Caco-2 (cell line): ENCODE data around the gene BPIFB1. TPM values are rescaled to one million over a fixed set of nuclear protein-coding genes. Genes with fewer than 3 reads are reported as not detected.

ENCODE experiments used
- BruUV-seq: library from RNA; stranded (reverse); fragments of 400-500 nt; replicated peaks from 2 replicates; lab custom pipeline; 2021; lab: Mats Ljungman, UMichigan
- CTCF ChIA-PET: fragments of 300-600 bp; sonication (Branson Sonifier 250); formaldehyde crosslinking; loops from one replicate; lab custom pipeline; 2022; ENCODE audit warnings: antibody characterized with exemption; lab: Charles Lee
- POLR2A ChIA-PET: fragments of 300-600 bp; sonication (Branson Sonifier 250); formaldehyde crosslinking; loops from one replicate; lab custom pipeline; 2022; ENCODE audit warnings: antibody characterized with exemption; lab: Charles Lee
- DNase-seq, 2 experiments: peaks; one replicate each; pipeline versions ENCODE4 v3.0.0 to v3.0.0-alpha.2; 2020 to 2022
- H3K27me3 ChIP-seq: replicated peaks from 2 replicates; pipeline ENCODE4 v1.6.0; 2011; ENCODE audit warnings: low read length; ENCODE audit not compliant: control insufficient read depth, insufficient read depth
- H3K36me3 ChIP-seq: 2 replicates; pipeline ENCODE4 v1.5.1; 2011; ENCODE audit warnings: low read length; ENCODE audit not compliant: control insufficient read depth, insufficient read depth
- H3K4me1 ChIP-seq: fragments of 250-450 bp; sonication (Bioruptor Pico); 2 replicates; pipeline ENCODE4 v1.5.1; 2020; ENCODE audit warnings: mild to moderate bottlenecking
- H3K4me3 ChIP-seq: 2 replicates; pipeline ENCODE4 v1.5.1; 2011; ENCODE audit warnings: low read depth, mild to moderate bottlenecking, control low read depth, low read length
- H3K9me3 ChIP-seq: fragments of 250-450 bp; sonication (Bioruptor Pico); 2 replicates; pipeline ENCODE4 v1.5.1; 2020; ENCODE audit warnings: mild to moderate bottlenecking, moderate library complexity
- H3K27ac Mint-ChIP-seq: one replicate; pipeline ENCODE4 v1.8.0; 2022; ENCODE audit warnings: mixed read lengths; ENCODE audit not compliant: unreplicated experiment
- H3K27me3 Mint-ChIP-seq: one replicate; pipeline ENCODE4 v1.8.0; 2022; ENCODE audit warnings: mixed read lengths; ENCODE audit not compliant: insufficient read depth, unreplicated experiment
- H3K36me3 Mint-ChIP-seq: one replicate; pipeline ENCODE4 v1.8.0; 2022; ENCODE audit warnings: mild to moderate bottlenecking, mixed read lengths; ENCODE audit not compliant: insufficient read depth, unreplicated experiment
- H3K4me1 Mint-ChIP-seq: one replicate; pipeline ENCODE4 v1.8.0; 2022; ENCODE audit warnings: low read depth, mixed read lengths; ENCODE audit not compliant: unreplicated experiment
- H3K4me3 Mint-ChIP-seq: one replicate; pipeline ENCODE4 v1.8.0; 2022; ENCODE audit warnings: mild to moderate bottlenecking, moderate library complexity, mixed read lengths; ENCODE audit not compliant: unreplicated experiment
- H3K9me3 Mint-ChIP-seq: one replicate; pipeline ENCODE4 v1.8.0; 2022; ENCODE audit warnings: mixed read lengths; ENCODE audit not compliant: unreplicated experiment
- CTCF ChIP-seq, 2 experiments: fragments of 200-600 bp in 1 of 2; IDR thresholded peaks; 1 replicate in 1 of 2; 2 replicates in 1 of 2; pipeline versions ENCODE4 v1.5.1 to v1.8.0; 2011 to 2022; ENCODE audit warnings: antibody characterized with exemption in 1 of 2, control low read depth in 1 of 2, inconsistent platforms in 1 of 2, low read depth in 1 of 2, low read length in 1 of 2, mild to moderate bottlenecking in 1 of 2, moderate library complexity in 1 of 2; ENCODE audit not compliant: insufficient read depth in 1 of 2, severe bottlenecking in 1 of 2, unreplicated experiment in 1 of 2
- intact Hi-C: fragments of 100-400 bp; cut with micrococcal nuclease; formaldehyde crosslinking; loops from one replicate; pipeline ENCODE4 v1.10.0; 2022; ENCODE audit not compliant: unreplicated experiment
- total RNA-seq: library from RNA; stranded (reverse); gene quantifications from 2 replicates; pipeline ENCODE4 v1.2.3, GENCODE V29; 2022

BPIFB1 gene
- total RNA-seq, 1 experiment from 2014 or later: not detected

- no peaks in the 10 kb centered on the region for H3K4me1 Mint-ChIP-seq
- peak; percentile 70 to 80 for DNase-seq
- Histone ChIP-seq H3K9me3 (peaks cover 4% of the 10 kb centered on the region; the same call in 1 of the 2 replicates), H3K4me3 (no peak overlapping the region), H3K27me3 (peaks cover 2% of the 10 kb centered on the region; the same call in 1 of the 2 replicates), H3K36me3 (no peaks in the 10 kb centered on the region), H3K4me1 (no peaks in the 10 kb centered on the region)
- peaks cover 11% of the 10 kb centered on the region for H3K27me3 Mint-ChIP-seq
- no peaks in the 10 kb centered on the region for H3K36me3 Mint-ChIP-seq
- CTCF ChIA-PET: interaction anchor here (0.5 to 1.4 kb wide), 22 partner anchors 9 to 1531 kb away, joined by 3 to 9 read pairs (median 4); partner anchors contain the start of gene BPIFB1
- no peaks in the 10 kb centered on the region for H3K9me3 Mint-ChIP-seq
- intact Hi-C loops: loop anchor here (1.0 kb wide), 2 partner anchors 31 to 37 kb away; no protein-coding TSS in a partner anchor
- peak; percentile 80 to 98 for TF ChIP-seq CTCF (IDR thresholded peaks at IDR 0.05; ENCODE audit: insufficient read depth in 1 of 2, low read depth in 1 of 2, low read length in 1 of 2, severe bottlenecking in 1 of 2, unreplicated experiment in 1 of 2)
- no TSS peak for BruUV-seq
- no peak overlapping the region for H3K4me3 Mint-ChIP-seq
- POLR2A ChIA-PET: no interaction called here
- no peak overlapping the region for H3K27ac Mint-ChIP-seq
Measured at GRCh38 chr20:33262658-33263065, 20.4 kb upstream of the BPIFB1 start.

- Mint-ChIP-seq H3K9me3 (no peaks in the 10 kb centered on the region), H3K4me1 (no peaks in the 10 kb centered on the region), H3K36me3 (no peaks in the 10 kb centered on the region), H3K27ac (no peak overlapping the region), H3K4me3 (no peak overlapping the region), H3K27me3 (peaks cover 11% of the 10 kb centered on the region)
- peaks cover 4% of the 10 kb centered on the region; the same call in 1 of the 2 replicates for H3K9me3 ChIP-seq
- intact Hi-C loops: no loop called here
- H3K4me3 ChIP-seq: no peak overlapping the region
- H3K27me3 ChIP-seq: peaks cover 2% of the 10 kb centered on the region; the same call in 1 of the 2 replicates
- H3K4me1 ChIP-seq: no peaks in the 10 kb centered on the region
- no TSS peak for BruUV-seq
- H3K36me3 ChIP-seq: no peaks in the 10 kb centered on the region
- ChIA-PET CTCF (no interaction called here), POLR2A (no interaction called here)
- DNase-seq: no peak
- TF ChIP-seq CTCF (IDR thresholded peaks at IDR 0.05; ENCODE audit: insufficient read depth in 1 of 2, low read depth in 1 of 2, low read length in 1 of 2, severe bottlenecking in 1 of 2, unreplicated experiment in 1 of 2): no peak
Measured at GRCh38 chr20:33263784-33264183, 19.2 kb upstream of the BPIFB1 start.

DNA sequence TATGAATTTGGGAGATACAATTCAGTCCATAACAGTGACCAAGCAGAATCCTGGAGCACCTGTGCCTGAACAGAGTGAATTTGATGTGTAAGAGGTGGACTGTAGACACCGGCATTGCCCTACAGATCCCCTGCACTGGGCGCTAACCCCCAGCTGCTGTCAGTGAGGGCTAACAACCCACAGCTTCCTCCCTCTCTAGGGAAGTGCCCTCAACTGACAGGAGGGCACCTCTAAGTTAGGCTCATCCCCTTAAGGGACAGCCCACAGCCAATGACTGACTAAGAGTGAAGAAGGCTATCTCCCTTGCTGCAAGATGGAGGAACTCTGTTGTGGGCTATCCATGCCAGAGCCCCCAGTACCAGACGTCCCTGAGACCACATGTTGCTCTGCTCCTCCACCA, 15.3 kb upstream of the BPIFB1 start:
- CTCF ChIA-PET: interaction anchor here (0.7 kb wide), 1 partner anchor 21 kb away, joined by 4 read pairs; no protein-coding TSS in a partner anchor
- H3K27me3 ChIP-seq: peaks cover 2% of the 10 kb centered on the region; the same call in 1 of the 2 replicates
- Mint-ChIP-seq H3K9me3 (no peaks in the 10 kb centered on the region), H3K27ac (no peak overlapping the region), H3K4me3 (no peak overlapping the region), H3K27me3 (peaks cover 15% of the 10 kb centered on the region), H3K4me1 (no peaks in the 10 kb centered on the region), H3K36me3 (no peaks in the 10 kb centered on the region)
- no TSS peak for BruUV-seq
- no peaks in the 10 kb centered on the region for H3K9me3 ChIP-seq
- intact Hi-C loops: no loop called here
- TF ChIP-seq CTCF (IDR thresholded peaks at IDR 0.05; ENCODE audit: insufficient read depth in 1 of 2, low read depth in 1 of 2, low read length in 1 of 2, severe bottlenecking in 1 of 2, unreplicated experiment in 1 of 2): no peak
- H3K36me3 ChIP-seq: no peaks in the 10 kb centered on the region
- H3K4me3 ChIP-seq: no peak overlapping the region
- no peaks in the 10 kb centered on the region for H3K4me1 ChIP-seq
- DNase-seq: peak in 1 of 2 experiments; percentile 20
- POLR2A ChIA-PET: no interaction called here
